Vagina (tissue), 2 donors: ENCODE results near the gene NELL1. TPM values are rescaled to one million over a fixed set of nuclear protein-coding genes. Genes with fewer than 3 reads are reported as not detected.

Experiments
- DNase-seq, 2 donors: peaks; one replicate each; pipeline ENCODE4 v3.0.0-alpha.2; 2017; ENCODE audit errors: extremely low spot score in 2 of 2
- H3K27ac ChIP-seq: fragments of 200-600 bp; sonication (generic); one replicate; pipeline ENCODE4 v1.5.1; 2019
- H3K27me3 ChIP-seq: fragments of 200-600 bp; sonication (generic); one replicate; pipeline ENCODE4 v1.5.1; 2019
- H3K36me3 ChIP-seq, 2 donors: fragments of 200-600 bp; sonication (generic); one replicate each; pipeline ENCODE4 v1.5.1; 2017 to 2019
- H3K4me1 ChIP-seq: fragments of 200-600 bp; sonication (generic); one replicate; pipeline ENCODE4 v1.5.1; 2019
- H3K4me3 ChIP-seq, 2 donors: fragments of 200-600 bp; sonication (generic); 1 replicate in 1 of 2; 2 replicates in 1 of 2; pipeline ENCODE4 v1.5.1; 2016 to 2019
- H3K9me3 ChIP-seq: fragments of 200-600 bp; sonication (generic); one replicate; pipeline ENCODE4 v1.5.1; 2019
- CTCF ChIP-seq, 3 experiments: fragments of 450-650 bp in 2 of 3; fragments of 200-600 bp in 1 of 3; sonication (generic) in 1 of 3; IDR thresholded peaks; one replicate each; pipeline ENCODE4 v1.5.1; 2017 to 2019; ENCODE audit warnings: antibody characterized with exemption in 3 of 3, mild to moderate bottlenecking in 2 of 3, moderate library complexity in 2 of 3
- POLR2A ChIP-seq, 2 donors: fragments of 450-650 bp; IDR thresholded peaks; one replicate each; pipeline ENCODE4 v1.6.1; 2017; ENCODE audit warnings: antibody characterized with exemption in 2 of 2, mild to moderate bottlenecking in 2 of 2, moderate library complexity in 2 of 2
- POLR2AphosphoS5 ChIP-seq, 2 donors: sonication (generic); formaldehyde crosslinking; IDR thresholded peaks; one replicate each; pipeline ENCODE4 v1.9.0; 2017; ENCODE audit warnings: antibody characterized with exemption in 2 of 2, mild to moderate bottlenecking in 2 of 2, low read depth in 1 of 2; ENCODE audit not compliant: insufficient read depth in 1 of 2
- intact Hi-C: fragments of 100-400 bp; cut with DNase I; formaldehyde crosslinking; loops from one replicate; pipeline ENCODE4 v1.15.1; 2023
- total RNA-seq: library from RNA; depleted of rRNA; stranded (reverse); fragments of >200 nt; gene quantifications from one replicate; pipeline ENCODE4 v1.2.3, GENCODE V29; 2016

The NELL1 gene
- total RNA-seq, 1 donor from 2014 or later = 0.49 TPM

- H3K9me3 ChIP-seq = no peaks in the 10 kb centered on the region
- TF ChIP-seq POLR2A (IDR thresholded peaks at IDR 0.05) (no peak), CTCF (IDR thresholded peaks at IDR 0.05) (no peak), POLR2AphosphoS5 (IDR thresholded peaks at IDR 0.05; ENCODE audit: insufficient read depth in 1 of 2, low read depth in 1 of 2) (no peak)
- no peaks in the 10 kb centered on the region for H3K36me3 ChIP-seq
- DNase-seq = no peak
- H3K27ac ChIP-seq = no peak overlapping the region
- no peaks in the 10 kb centered on the region for H3K4me1 ChIP-seq
- no peaks in the 10 kb centered on the region for H3K27me3 ChIP-seq
- intact Hi-C loops = no loop called here
- H3K4me3 ChIP-seq = no peak overlapping the region
These were observed 760.0 kb downstream of the NELL1 start for GRCh38 chr11:21429401-21429800.

- Histone ChIP-seq H3K27me3 (no peaks in the 10 kb centered on the region), H3K4me1 (no peaks in the 10 kb centered on the region), H3K36me3 (no peaks in the 10 kb centered on the region), H3K4me3 (no peak overlapping the region), H3K27ac (no peak overlapping the region), H3K9me3 (no peaks in the 10 kb centered on the region)
- DNase-seq = no peak
- TF ChIP-seq CTCF (IDR thresholded peaks at IDR 0.05) (no peak), POLR2A (IDR thresholded peaks at IDR 0.05) (no peak)
- intact Hi-C loops = no loop called here
These were observed 761.2 kb downstream of the NELL1 start for GRCh38 chr11:21430537-21430936.

GRCh38 chr11:21446939-21447590, 777.7 kb downstream of the NELL1 start:
- no peak for DNase-seq
- no peaks in the 10 kb centered on the region for H3K27me3 ChIP-seq
- no peaks in the 10 kb centered on the region for H3K36me3 ChIP-seq
- intact Hi-C loops = no loop called here
- TF ChIP-seq CTCF (IDR thresholded peaks at IDR 0.05) (no peak), POLR2AphosphoS5 (IDR thresholded peaks at IDR 0.05; ENCODE audit: insufficient read depth in 1 of 2, low read depth in 1 of 2) (no peak), POLR2A (IDR thresholded peaks at IDR 0.05) (no peak)
- H3K27ac ChIP-seq = no peak overlapping the region
- H3K4me1 ChIP-seq = no peaks in the 10 kb centered on the region
- no peaks in the 10 kb centered on the region for H3K9me3 ChIP-seq
- no peak overlapping the region for H3K4me3 ChIP-seq

GRCh38 chr11:21447871-21448270, 778.5 kb downstream of the NELL1 start:
- intact Hi-C loops = no loop called here
- TF ChIP-seq CTCF (IDR thresholded peaks at IDR 0.05) (no peak), POLR2A (IDR thresholded peaks at IDR 0.05) (no peak), POLR2AphosphoS5 (IDR thresholded peaks at IDR 0.05; ENCODE audit: insufficient read depth in 1 of 2, low read depth in 1 of 2) (no peak)
- H3K4me1 ChIP-seq = no peaks in the 10 kb centered on the region
- no peak overlapping the region for H3K27ac ChIP-seq
- no peaks in the 10 kb centered on the region for H3K27me3 ChIP-seq
- H3K4me3 ChIP-seq = no peak overlapping the region
- no peaks in the 10 kb centered on the region for H3K9me3 ChIP-seq
- H3K36me3 ChIP-seq = no peaks in the 10 kb centered on the region
- DNase-seq = no peak

- intact Hi-C loops = no loop called here
- no peaks in the 10 kb centered on the region for H3K27me3 ChIP-seq
- no peaks in the 10 kb centered on the region for H3K9me3 ChIP-seq
- TF ChIP-seq POLR2A (IDR thresholded peaks at IDR 0.05) = no peak
- H3K27ac ChIP-seq = no peak overlapping the region
- H3K4me3 ChIP-seq = no peak overlapping the region
- H3K4me1 ChIP-seq = no peaks in the 10 kb centered on the region
- H3K36me3 ChIP-seq = no peaks in the 10 kb centered on the region
- DNase-seq = no peak
These were observed 786.8 kb downstream of the NELL1 start for GRCh38 chr11:21456186-21456585.
